Left renal pelvis (tissue), 4 donors: Measurements from ENCODE around the gene INO80B. TPM values are rescaled to one million over a fixed set of nuclear protein-coding genes. Genes with fewer than 3 reads are reported as not detected.
"Not testable (repeated sequence)": the region's sequence is repeated elsewhere in the genome, so short reads cannot be mapped to it uniquely, and the experiment has no call there.

Experiments
- DNase-seq, 4 donors: peaks; one replicate each; pipeline ENCODE4 v3.0.0-alpha.2; 2013; ENCODE audit warnings: low read depth in 4 of 4, low spot score in 3 of 4
- polyA plus RNA-seq, 4 donors: library from polyadenylated mRNA; unstranded; fragments of 120-200 nt; gene quantifications; one replicate each; pipeline ENCODE4 v1.2.1, GENCODE V29; 2013; ENCODE audit not compliant: insufficient read length in 4 of 4

INO80B gene
- 10 to 100 TPM; 14.6 to 31.8 (median 21.2) TPM for polyA plus RNA-seq

- peak; percentile 96 to 99 (median 98) for DNase-seq
Observed at GRCh38 chr2:74454654-74455511, at the start of gene INO80B. INO80B (plus strand) TSS chr2:74455087; CDS start chr2:74455117, 30 bp downstream.

GRCh38 chr2:74406035-74406434, 48.9 kb upstream of the INO80B start:
- DNase-seq: no peak

DNA sequence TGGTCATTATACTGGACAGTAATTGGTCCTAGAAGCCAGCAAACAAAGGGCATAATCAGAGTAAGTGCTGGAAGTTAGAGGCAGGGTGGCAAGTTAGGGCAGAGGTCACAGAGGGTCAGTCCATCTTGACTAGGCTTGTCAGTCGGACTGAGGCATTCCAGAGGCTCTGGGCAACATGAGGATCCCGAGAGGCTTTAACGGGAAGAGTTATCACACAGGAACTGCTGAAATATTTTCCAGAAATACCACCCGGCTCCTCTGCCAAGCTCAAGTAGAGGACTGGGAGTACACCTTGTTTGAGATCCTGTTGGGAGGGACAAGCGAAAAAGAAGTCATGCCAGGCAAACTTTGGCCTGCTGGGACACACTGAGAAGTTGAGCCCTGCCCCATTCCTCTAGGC, 47.2 kb upstream of the INO80B start:
- no peak for DNase-seq

- no peak for DNase-seq
Observed at GRCh38 chr2:74413001-74413698, 41.7 kb upstream of the INO80B start.

GRCh38 chr2:74414441-74414840, 40.4 kb upstream of the INO80B start:
- DNase-seq: no peak

DNA sequence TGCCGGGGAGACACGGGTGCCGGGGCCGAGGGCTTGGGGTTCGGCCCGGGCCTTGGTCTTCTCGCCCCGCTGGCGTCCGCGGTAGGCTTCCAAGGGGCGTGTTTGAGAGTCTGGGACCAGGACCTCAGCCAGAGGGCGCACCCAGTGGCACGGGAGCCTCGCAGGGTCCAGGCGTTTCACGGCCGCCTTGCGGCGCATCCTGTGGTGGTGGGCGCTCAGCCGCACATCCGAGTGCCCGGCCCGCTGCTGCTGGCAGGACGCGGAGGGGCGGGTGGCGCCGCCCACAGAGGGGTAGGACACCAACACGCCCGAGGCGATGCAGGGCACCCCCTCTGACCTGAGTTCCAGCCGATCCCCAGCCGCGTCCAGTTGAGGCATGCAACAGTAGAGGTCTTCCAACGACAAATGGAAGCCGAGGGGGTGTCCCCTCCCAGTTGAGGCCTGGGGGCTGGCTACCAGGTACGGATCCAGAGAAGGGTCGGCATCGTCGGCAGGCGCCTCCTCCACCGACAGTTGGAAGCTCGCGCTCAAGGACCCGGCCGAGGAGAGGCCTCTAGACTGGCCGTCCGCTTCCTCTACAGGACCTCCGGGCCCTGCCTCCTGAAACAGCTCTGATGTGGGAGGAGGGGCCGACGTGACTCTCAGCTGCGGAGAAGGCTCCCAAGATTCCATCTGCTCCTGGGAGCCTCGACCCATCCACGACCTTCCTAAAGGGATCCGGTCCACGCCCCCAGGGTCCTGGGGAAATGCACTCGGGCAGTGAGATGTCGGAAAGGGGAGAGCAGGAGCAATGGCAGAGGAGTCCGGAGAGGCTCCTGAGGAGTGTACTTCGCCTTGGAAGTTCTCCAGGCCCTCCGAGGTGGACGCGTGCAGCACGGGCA, 39.8 kb upstream of the INO80B start:
- DNase-seq: peak in 1 of 4 donors; percentile 37

DNA sequence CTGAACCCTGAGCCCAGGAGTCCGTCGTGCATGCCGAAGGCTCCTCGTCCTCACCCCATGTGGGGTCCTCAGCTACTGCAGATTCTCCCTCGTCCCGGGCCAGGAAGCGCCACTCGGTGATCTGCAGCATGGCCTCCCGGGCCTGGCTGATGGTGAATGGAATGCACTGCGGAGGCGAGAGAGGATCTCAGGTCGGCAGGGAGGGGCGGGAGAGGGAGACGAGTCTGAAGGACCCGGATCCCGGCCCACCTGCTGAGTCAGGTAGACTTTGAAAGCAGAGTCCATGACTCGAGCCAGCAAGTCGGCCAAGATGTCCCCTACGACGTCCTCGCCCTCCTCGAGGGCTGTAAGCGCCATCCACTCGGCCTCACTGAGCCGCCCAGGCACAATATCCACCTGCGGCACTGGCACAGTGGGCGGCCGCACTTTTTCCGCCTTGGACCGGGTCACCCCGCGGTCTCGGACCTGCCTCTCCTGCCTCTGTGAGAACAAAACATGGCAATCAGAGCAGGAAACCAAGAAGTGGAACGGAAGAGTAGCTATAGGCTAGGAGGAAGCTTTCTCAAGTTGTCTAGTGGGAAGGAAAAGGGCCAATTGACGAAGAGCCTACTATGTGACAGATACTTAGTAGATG, 39.0 kb upstream of the INO80B start:
- DNase-seq: no peak

DNA sequence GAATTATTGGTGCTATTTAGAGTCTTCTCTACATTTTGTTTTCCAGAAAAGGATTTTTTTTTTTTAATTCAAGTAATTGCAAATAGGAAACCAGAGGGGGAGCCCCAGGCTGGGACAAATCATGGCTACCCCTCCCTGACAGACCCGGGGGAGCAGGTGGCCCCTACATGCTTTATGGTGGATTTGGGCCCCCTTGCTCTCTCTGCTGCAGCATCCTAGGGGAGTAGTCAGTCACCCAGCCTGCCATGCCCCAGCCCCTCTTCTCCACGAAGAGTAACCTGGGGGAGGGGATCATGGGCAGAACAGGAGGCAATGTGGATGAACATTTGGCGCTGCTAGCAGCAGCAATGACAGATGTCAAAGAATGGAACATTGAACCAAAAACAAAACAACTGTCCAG, 38.1 kb upstream of the INO80B start:
- no peak for DNase-seq

- DNase-seq: no peak
Observed at GRCh38 chr2:74417197-74417596, 37.7 kb upstream of the INO80B start.

- no peak for DNase-seq
Observed at GRCh38 chr2:74417763-74418162, 37.1 kb upstream of the INO80B start.

- DNase-seq: no peak
Observed at GRCh38 chr2:74418312-74418711, 36.6 kb upstream of the INO80B start.

- no peak for DNase-seq
Observed at GRCh38 chr2:74419345-74419744, 35.5 kb upstream of the INO80B start.

DNA sequence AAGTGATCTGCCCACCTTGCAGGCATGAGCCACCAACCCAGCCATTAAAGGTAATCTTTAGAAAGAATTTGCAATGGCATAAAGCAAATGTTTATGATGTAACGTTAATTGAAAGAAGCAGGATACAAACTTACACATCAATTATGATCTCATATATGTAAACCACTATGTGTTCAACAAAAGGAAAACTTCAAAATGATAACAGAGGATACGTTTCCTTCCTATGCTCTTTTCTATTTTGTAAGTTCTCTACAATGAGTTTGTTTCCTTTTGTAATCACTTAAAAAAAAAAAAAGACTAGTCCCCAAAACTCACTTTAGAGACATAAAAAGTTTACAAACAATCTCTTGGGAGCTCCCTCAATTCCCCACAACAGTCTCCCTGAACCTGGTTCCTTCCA, 34.9 kb upstream of the INO80B start:
- DNase-seq: no peak

DNA sequence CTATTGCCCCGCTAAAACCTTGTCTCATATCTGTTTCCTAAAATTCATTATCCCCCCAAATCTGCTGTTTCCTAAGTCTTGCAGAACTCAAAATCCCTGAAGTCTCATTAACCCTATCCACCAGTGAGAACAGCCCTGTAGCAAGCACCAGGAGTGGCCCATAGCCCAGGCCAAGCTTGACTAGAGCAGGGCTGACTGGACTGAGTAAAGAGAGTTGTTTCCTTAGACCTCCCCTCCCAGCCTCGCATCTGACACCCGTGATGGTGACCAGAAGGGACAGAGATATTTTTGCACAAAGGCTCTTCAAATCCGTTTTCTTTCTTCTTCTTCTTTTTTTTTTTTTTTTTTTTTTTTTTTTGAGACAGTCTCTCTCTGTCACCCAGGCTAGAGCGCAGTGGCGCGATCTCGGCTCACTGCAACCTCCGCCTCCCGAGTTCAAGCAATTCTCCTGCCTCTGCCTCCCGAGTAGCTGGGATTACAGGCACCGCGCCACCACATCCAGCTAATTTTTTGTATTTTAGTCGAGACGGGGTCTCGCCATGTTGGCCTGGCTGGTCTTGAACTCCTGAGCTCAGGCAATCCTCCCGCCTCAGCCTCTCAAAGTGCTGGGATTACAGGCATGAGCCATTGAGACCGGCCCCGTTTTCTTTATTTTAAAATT, 34.3 kb upstream of the INO80B start:
- not testable (repeated sequence) for DNase-seq

- DNase-seq: peak in 1 of 4 donors; percentile 75
Observed at GRCh38 chr2:74421221-74421870, 33.5 kb upstream of the INO80B start, which contains the start of the genes C2orf81 and WDR54. C2orf81 (minus strand) TSS chr2:74421619; CDS start chr2:74421560, 59 bp downstream. WDR54 (plus strand) TSS chr2:74421730; CDS start chr2:74422154, 424 bp downstream.

DNA sequence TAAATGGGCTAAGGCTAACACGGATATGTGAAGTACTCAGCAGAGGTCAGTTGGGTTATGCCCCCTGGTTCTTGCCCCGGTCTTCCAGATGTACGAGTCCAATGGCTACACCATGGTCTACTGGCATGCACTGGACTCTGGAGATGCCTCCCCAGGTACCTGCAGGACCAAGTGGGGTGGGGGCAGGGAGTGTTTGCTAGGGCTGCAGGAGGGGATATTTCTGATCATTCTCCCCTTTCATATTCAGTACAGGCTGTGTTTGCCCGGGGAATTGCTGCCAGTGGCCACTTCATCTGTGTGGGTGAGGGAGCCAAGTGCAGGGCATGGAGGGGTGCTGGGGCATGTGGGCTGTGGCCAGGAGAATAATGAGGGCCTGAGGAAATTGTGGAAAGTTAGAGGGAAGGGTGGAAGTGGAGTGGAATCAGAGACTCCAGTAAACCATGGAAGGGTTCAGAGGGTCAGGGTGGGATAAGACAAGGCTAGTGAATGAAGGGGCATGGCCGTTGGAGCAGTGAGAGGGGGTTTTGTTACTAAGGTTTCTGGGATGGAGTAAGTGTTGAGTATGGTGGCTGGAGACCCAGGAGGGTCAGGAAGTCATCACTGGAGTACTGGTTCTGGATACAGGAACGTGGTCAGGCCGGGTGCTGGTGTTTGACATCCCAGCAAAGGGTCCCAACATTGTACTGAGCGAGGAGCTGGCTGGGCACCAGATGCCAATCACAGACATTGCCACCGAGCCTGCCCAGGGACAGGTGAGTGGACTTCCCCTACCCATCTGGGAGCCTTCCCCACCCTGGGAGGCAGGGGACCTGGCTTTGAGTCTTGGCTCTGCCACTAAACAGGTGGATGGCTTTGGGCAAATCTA, 31.4 kb upstream of the INO80B start:
- no peak for DNase-seq

- DNase-seq: no peak
Observed at GRCh38 chr2:74424139-74424992, 30.5 kb upstream of the INO80B start.
